Fibroblast of lung (primary cell): ENCODE results near the gene CISD3. TPM values are rescaled to one million over a fixed set of nuclear protein-coding genes. Genes with fewer than 3 reads are reported as not detected.

Experiments
- DNase-seq, 2 donors: peaks; one replicate each; pipeline versions ENCODE4 v3.0.0 to v3.0.0-alpha.2; 2010; ENCODE audit warnings: low read depth in 2 of 2
- H2AFZ ChIP-seq: 2 replicates; pipeline ENCODE4 v1.5.1; 2012; ENCODE audit warnings: low read length, control low read depth, inconsistent platforms
- H3K27ac ChIP-seq: 2 replicates; pipeline ENCODE4 v1.5.1; 2011; ENCODE audit warnings: low read length, control low read depth; ENCODE audit not compliant: insufficient read depth
- H3K27me3 ChIP-seq: 2 replicates; pipeline ENCODE4 v1.5.1; 2011; ENCODE audit warnings: mild to moderate bottlenecking, low read length; ENCODE audit not compliant: control insufficient read depth, insufficient read depth
- H3K36me3 ChIP-seq: 2 replicates; pipeline ENCODE4 v1.5.1; 2011; ENCODE audit warnings: low read length; ENCODE audit not compliant: control insufficient read depth, insufficient read depth
- H3K4me1 ChIP-seq: 2 replicates; pipeline ENCODE4 v1.5.1; 2011; ENCODE audit warnings: low read length; ENCODE audit not compliant: control insufficient read depth, insufficient read depth; ENCODE audit errors: extremely low read depth
- H3K4me2 ChIP-seq: 2 replicates; pipeline ENCODE4 v1.5.1; 2011; ENCODE audit warnings: low read length, control low read depth; ENCODE audit not compliant: insufficient read depth; ENCODE audit errors: extremely low read depth
- H3K4me3 ChIP-seq, 4 experiments: fragments of 200-600 bp in 1 of 4; sonication (generic) in 1 of 4; replicated peaks in 1 of 4; 2 replicates each; pipeline ENCODE4 v1.5.1; 2011 to 2016; ENCODE audit warnings: low read length in 4 of 4, low read depth in 3 of 4, mild to moderate bottlenecking in 3 of 4, control low read depth in 2 of 4, inconsistent platforms in 1 of 4, mixed read lengths in 1 of 4; ENCODE audit not compliant: insufficient read depth in 1 of 4; ENCODE audit errors: control extremely low read depth in 1 of 4
- H3K79me2 ChIP-seq: 2 replicates; pipeline ENCODE4 v1.5.1; 2012; ENCODE audit warnings: mild to moderate bottlenecking, low read length, inconsistent platforms; ENCODE audit not compliant: control insufficient read depth, insufficient read depth
- H3K9ac ChIP-seq: 2 replicates; pipeline ENCODE4 v1.5.1; 2011; ENCODE audit warnings: mild to moderate bottlenecking, low read length, control low read depth; ENCODE audit not compliant: insufficient read depth
- H3K9me3 ChIP-seq: 2 replicates; pipeline ENCODE4 v1.5.1; 2012; ENCODE audit warnings: low read depth, low read length; ENCODE audit not compliant: control insufficient read depth, insufficient read depth
- H4K20me1 ChIP-seq: 2 replicates; pipeline ENCODE4 v1.5.1; 2011; ENCODE audit warnings: low read length; ENCODE audit not compliant: control insufficient read depth, insufficient read depth; ENCODE audit errors: extremely low read depth
- CTCF ChIP-seq, 2 donors: IDR thresholded peaks in 1 of 2; conservative IDR thresholded peaks in 1 of 2; 1 replicate in 1 of 2; 2 replicates in 1 of 2; pipeline ENCODE4 v1.5.1; 2011 to 2012; ENCODE audit warnings: low read length in 2 of 2, control low read depth in 1 of 2, inconsistent platforms in 1 of 2, low read depth in 1 of 2, mild to moderate bottlenecking in 1 of 2
- EZH2 ChIP-seq: IDR thresholded peaks from 2 replicates; pipeline ENCODE4 v1.5.1; 2012; ENCODE audit warnings: low read length, control low read depth, mild to moderate bottlenecking; ENCODE audit errors: missing control alignments
- polyA plus RNA-seq, 2 donors: library from polyadenylated mRNA; depleted of rRNA in 1 of 2; stranded (reverse) in 1 of 2; unstranded in 1 of 2; fragments of >200 nt; gene quantifications; 2 replicates each; pipeline ENCODE4 v1.2.1, GENCODE V29; 2011 to 2012; ENCODE audit warnings: missing spikeins in 1 of 2
- total RNA-seq: library from RNA; depleted of rRNA; stranded (reverse); fragments of >200 nt; gene quantifications from 2 replicates; pipeline ENCODE4 v1.2.1, GENCODE V29; 2014

CISD3 gene
- total and polyA plus RNA-seq, 2 donors (not counting 1 experiment from before 2014, with no cell fraction given), result 4.0 to 5.7 TPM

GRCh38 chr17:38732376-38733281, 2.5 kb downstream of the CISD3 start:
- H3K36me3 ChIP-seq, result peaks cover 21% of the 10 kb centered on the region
- H3K4me3 ChIP-seq, result no peak overlapping the region
- H3K4me2 ChIP-seq, result no peak overlapping the region
- no peaks in the 10 kb centered on the region for H3K27me3 ChIP-seq
- H3K9me3 ChIP-seq, result no peaks in the 10 kb centered on the region
- peaks cover 12% of the 10 kb centered on the region for H3K79me2 ChIP-seq
- H2AFZ ChIP-seq, result no peak overlapping the region
- peaks cover 10% of the 10 kb centered on the region for H3K4me1 ChIP-seq
- H3K27ac ChIP-seq, result no peak overlapping the region
- no peak for DNase-seq
- TF ChIP-seq CTCF (conservative IDR thresholded peaks at IDR 0.05 in 1 of 2, IDR thresholded peaks at IDR 0.05 in 1 of 2; ENCODE audit: low read depth in 1 of 2, low read length in 2 of 2) (no peak), EZH2 (no peak)
- H4K20me1 ChIP-seq, result no peaks in the 10 kb centered on the region
- H3K9ac ChIP-seq, result no peak overlapping the region

GRCh38 chr17:38733282-38733981, 3.3 kb downstream of the CISD3 start:
- H3K9me3 ChIP-seq, result no peaks in the 10 kb centered on the region
- H3K4me2 ChIP-seq, result no peak overlapping the region
- H4K20me1 ChIP-seq, result no peaks in the 10 kb centered on the region
- H3K9ac ChIP-seq, result no peak overlapping the region
- H3K36me3 ChIP-seq, result peaks cover 22% of the 10 kb centered on the region
- H3K27me3 ChIP-seq, result no peaks in the 10 kb centered on the region
- no peak overlapping the region for H3K4me3 ChIP-seq
- peaks cover 12% of the 10 kb centered on the region for H3K79me2 ChIP-seq
- no peak for TF ChIP-seq CTCF (conservative IDR thresholded peaks at IDR 0.05 in 1 of 2, IDR thresholded peaks at IDR 0.05 in 1 of 2; ENCODE audit: low read depth in 1 of 2, low read length in 2 of 2)
- no peak for TF ChIP-seq EZH2
- no peak overlapping the region for H3K27ac ChIP-seq
- no peak for DNase-seq
- peaks cover 10% of the 10 kb centered on the region for H3K4me1 ChIP-seq
- no peak overlapping the region for H2AFZ ChIP-seq
